Measurements from ENCODE around the gene PHRF1. TPM values are rescaled to one million over a fixed set of nuclear protein-coding genes. Genes with fewer than 3 reads are reported as not detected.
"Not testable (repeated sequence)": the region's sequence is repeated elsewhere in the genome, so short reads cannot be mapped to it uniquely, and the experiment has no call there.

Gene PHRF1
- total and polyA plus RNA-seq, 11 donors = 11.6 to 21.3 (median 18.1) TPM

- Histone ChIP-seq H3K4me3 (no peak overlapping the region), H3K36me3 (peaks cover 0 to 26% (median 15%) of the 10 kb centered on the region in 9 donors), H3K9me3 (no peaks in the 10 kb centered on the region), H3K27ac (no peak overlapping the region), H3K27me3 (peaks cover 2 to 18% (median 5%) of the 10 kb centered on the region in 9 donors), H3K4me1 (peaks cover 0 to 15% (median under 1%) of the 10 kb centered on the region in 12 donors)
- WGBS, 4 donors = 87 to 89% (median 88%) methylated on average over 45 to 50 of the region's 50 CpGs
- DNase-seq = no peak
- no peak for ATAC-seq
- intact Hi-C loops (cut with DNase I) = no loop called here
- no peak for TF ChIP-seq POLR2A (IDR thresholded peaks at IDR 0.05)
- TF ChIP-seq, protein P1, sequence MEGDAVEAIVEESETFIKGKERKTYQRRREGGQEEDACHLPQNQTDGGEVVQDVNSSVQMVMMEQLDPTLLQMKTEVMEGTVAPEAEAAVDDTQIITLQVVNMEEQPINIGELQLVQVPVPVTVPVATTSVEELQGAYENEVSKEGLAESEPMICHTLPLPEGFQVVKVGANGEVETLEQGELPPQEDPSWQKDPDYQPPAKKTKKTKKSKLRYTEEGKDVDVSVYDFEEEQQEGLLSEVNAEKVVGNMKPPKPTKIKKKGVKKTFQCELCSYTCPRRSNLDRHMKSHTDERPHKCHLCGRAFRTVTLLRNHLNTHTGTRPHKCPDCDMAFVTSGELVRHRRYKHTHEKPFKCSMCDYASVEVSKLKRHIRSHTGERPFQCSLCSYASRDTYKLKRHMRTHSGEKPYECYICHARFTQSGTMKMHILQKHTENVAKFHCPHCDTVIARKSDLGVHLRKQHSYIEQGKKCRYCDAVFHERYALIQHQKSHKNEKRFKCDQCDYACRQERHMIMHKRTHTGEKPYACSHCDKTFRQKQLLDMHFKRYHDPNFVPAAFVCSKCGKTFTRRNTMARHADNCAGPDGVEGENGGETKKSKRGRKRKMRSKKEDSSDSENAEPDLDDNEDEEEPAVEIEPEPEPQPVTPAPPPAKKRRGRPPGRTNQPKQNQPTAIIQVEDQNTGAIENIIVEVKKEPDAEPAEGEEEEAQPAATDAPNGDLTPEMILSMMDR (IDR thresholded peaks at IDR 0.05) = no peak
Measured at GRCh38 chr11:643849-644738, 67.8 kb downstream of the PHRF1 start.

GRCh38 chr11:645536-645935 lies 69.3 kb downstream of the PHRF1 start:
- H3K27ac ChIP-seq = no peak overlapping the region
- WGBS, 4 donors = 86 to 92% (median 88%) methylated on average over 12 to 16 of the region's 16 CpGs
- H3K4me3 ChIP-seq = no peak overlapping the region
- ATAC-seq (no peak), DNase-seq (peak in 1 of 5 donors; percentile 9)
- peaks cover 0 to 4% (median 0%) of the 10 kb centered on the region in 9 donors for H3K27me3 ChIP-seq
- no peaks in the 10 kb centered on the region for H3K9me3 ChIP-seq
- H3K4me1 ChIP-seq = peaks cover 0 to 8% (median 0%) of the 10 kb centered on the region in 12 donors
- intact Hi-C loops (cut with DNase I) = no loop called here
- peaks cover 0 to 34% (median 22%) of the 10 kb centered on the region in 9 donors for H3K36me3 ChIP-seq
- TF ChIP-seq POLR2A (IDR thresholded peaks at IDR 0.05) = no peak
- TF ChIP-seq, protein P1 (IDR thresholded peaks at IDR 0.05) = no peak

GRCh38 chr11:646214-646613 lies 69.9 kb downstream of the PHRF1 start:
- peaks cover 0 to 39% (median 29%) of the 10 kb centered on the region in 9 donors for H3K36me3 ChIP-seq
- H3K9me3 ChIP-seq = no peaks in the 10 kb centered on the region
- no peak overlapping the region for H3K27ac ChIP-seq
- 85 to 91% (median 89%) methylated on average over 14 of the region's 14 CpGs for WGBS, 4 donors
- H3K4me1 ChIP-seq = peaks cover 0 to 1% (median 0%) of the 10 kb centered on the region in 12 donors
- intact Hi-C loops (cut with DNase I) = no loop called here
- H3K27me3 ChIP-seq = no peaks in the 10 kb centered on the region
- ATAC-seq (no peak), DNase-seq (peak in 1 of 5 donors; percentile 17)
- TF ChIP-seq, protein P1 (IDR thresholded peaks at IDR 0.05) = no peak
- no peak for TF ChIP-seq POLR2A (IDR thresholded peaks at IDR 0.05)
- H3K4me3 ChIP-seq = no peak overlapping the region

GRCh38 chr11:647672-648158 lies 71.4 kb downstream of the PHRF1 start:
- H3K9me3 ChIP-seq; H3K4me3 ChIP-seq; intact Hi-C loops (cut with DNase I); H3K4me1 ChIP-seq; H3K27me3 ChIP-seq; ATAC-seq; H3K27ac ChIP-seq; DNase-seq: not testable (repeated sequence)
- H3K36me3 ChIP-seq = peaks cover 0 to 46% (median 28%) of the 10 kb centered on the region in 9 donors
- 87 to 97% (median 93%) methylated on average over 10 to 11 of the region's 14 CpGs for WGBS, 4 donors

Data from heart left ventricle (tissue), 16 donors.